ENCODE data around the gene RPL26. TPM values are rescaled to one million over a fixed set of nuclear protein-coding genes. Genes with fewer than 3 reads are reported as not detected.

The RPL26 gene
- total RNA-seq, 4 donors from 2014 or later = 2,192 to 15,169 (median 5,752) TPM

DNA sequence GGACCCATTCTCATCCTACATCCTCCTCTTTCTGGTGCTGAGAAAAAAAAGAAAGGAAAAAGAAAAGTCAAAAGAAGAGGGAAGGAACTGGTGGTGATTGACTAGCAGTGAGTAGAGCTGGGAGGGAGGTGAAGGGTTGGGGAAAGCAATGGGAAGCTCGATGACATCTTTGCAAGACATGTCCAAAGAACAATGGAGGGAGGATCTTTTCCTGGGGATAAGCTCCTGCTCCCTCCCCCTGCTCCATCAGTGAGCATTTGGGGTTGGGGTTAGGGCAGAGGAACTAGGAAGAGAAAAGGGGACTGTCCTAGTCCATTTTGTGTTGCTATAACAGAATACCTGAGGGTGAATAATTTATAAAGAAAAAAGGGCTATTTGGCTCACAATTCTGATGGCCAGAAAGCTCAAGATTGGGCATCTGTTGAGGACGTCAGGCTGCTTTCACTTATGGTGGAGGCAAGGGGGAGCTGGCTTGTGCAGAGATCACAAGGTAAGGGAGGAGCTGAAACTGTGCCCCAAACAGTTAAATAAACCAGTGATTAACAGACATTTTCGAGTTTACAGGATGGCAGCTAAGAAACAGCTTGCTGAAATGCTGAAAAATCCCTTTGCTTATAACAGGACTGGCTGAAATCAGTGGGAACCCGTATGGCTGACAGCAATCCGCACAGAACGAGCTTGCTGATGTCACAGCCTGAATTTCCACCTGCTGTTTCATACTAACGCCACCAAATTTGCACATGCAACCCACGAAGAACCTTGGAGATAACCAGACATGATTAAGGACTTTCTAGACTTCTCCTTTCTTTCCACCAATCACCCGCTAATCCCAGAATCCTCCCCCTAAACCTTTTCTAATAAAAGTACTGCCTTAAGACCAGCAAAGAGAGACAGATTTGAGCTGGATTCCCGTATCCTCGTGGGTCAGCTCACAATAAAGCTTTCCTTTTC is 44.9 kb downstream of the RPL26 start:
- Histone ChIP-seq H3K27ac (no peak overlapping the region), H3K27me3 (no peaks in the 10 kb centered on the region), H3K36me3 (no peaks in the 10 kb centered on the region), H3K4me3 (no peak overlapping the region), H3K9me3 (no peaks in the 10 kb centered on the region), H3K4me1 (no peaks in the 10 kb centered on the region)
- DNase-seq = no peak
- intact Hi-C loops (cut with DNase I; ENCODE audit: low total_unique reads) = no loop called here
- TF ChIP-seq POLR2A (IDR thresholded peaks at IDR 0.05) = no peak
- TF ChIP-seq, protein P1, sequence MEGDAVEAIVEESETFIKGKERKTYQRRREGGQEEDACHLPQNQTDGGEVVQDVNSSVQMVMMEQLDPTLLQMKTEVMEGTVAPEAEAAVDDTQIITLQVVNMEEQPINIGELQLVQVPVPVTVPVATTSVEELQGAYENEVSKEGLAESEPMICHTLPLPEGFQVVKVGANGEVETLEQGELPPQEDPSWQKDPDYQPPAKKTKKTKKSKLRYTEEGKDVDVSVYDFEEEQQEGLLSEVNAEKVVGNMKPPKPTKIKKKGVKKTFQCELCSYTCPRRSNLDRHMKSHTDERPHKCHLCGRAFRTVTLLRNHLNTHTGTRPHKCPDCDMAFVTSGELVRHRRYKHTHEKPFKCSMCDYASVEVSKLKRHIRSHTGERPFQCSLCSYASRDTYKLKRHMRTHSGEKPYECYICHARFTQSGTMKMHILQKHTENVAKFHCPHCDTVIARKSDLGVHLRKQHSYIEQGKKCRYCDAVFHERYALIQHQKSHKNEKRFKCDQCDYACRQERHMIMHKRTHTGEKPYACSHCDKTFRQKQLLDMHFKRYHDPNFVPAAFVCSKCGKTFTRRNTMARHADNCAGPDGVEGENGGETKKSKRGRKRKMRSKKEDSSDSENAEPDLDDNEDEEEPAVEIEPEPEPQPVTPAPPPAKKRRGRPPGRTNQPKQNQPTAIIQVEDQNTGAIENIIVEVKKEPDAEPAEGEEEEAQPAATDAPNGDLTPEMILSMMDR (IDR thresholded peaks at IDR 0.05) = no peak

DNA sequence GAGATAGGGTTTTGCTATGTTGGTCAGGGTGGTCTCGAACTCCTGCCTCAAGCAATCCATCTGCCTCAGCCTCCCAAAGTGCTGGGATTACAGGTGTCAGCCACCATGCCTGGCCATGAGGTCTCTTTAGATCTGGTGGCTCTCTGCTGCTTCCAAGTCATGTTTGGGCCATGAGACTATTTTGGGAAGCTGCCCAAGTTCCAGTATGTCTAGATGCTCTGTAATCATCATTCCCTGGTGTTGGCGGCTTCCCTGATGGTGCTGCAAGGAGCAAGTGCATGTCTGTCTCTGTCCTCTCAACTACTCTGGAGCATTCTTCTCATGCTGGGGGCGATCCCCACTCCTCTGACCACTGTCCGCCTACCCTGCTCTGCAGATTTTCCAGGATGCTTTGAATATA is 49.7 kb downstream of the RPL26 start:
- H3K27me3 ChIP-seq = no peaks in the 10 kb centered on the region
- H3K4me3 ChIP-seq = no peak overlapping the region
- intact Hi-C loops (cut with DNase I; ENCODE audit: low total_unique reads) = no loop called here
- DNase-seq = no peak
- no peaks in the 10 kb centered on the region for H3K36me3 ChIP-seq
- no peaks in the 10 kb centered on the region for H3K4me1 ChIP-seq
- H3K27ac ChIP-seq = no peak overlapping the region
- H3K9me3 ChIP-seq = no peaks in the 10 kb centered on the region
- TF ChIP-seq POLR2A (IDR thresholded peaks at IDR 0.05) = no peak
- TF ChIP-seq, protein P1 (IDR thresholded peaks at IDR 0.05) = no peak

DNA sequence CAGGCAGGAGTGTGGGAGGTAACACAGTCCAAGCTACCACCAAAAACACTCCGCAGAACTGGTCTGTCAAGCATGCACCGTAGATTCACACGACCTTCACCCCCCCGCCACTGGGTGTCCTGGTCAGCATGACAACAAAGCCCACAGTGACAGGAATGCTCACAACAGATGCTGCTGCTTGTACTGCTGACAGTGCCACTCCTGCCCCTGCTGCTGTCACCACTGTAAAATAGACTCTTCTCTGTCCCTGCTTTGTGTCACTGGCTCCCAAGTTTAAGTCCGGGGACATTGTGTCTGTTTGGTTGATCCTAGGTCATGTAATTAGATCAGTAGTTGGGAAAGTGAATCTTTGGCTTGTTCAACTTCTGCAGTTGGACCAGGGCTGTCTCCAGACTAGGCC is 50.3 kb downstream of the RPL26 start:
- H3K4me3 ChIP-seq = no peak overlapping the region
- no peaks in the 10 kb centered on the region for H3K36me3 ChIP-seq
- H3K27me3 ChIP-seq = no peaks in the 10 kb centered on the region
- H3K4me1 ChIP-seq = no peaks in the 10 kb centered on the region
- H3K9me3 ChIP-seq = no peaks in the 10 kb centered on the region
- H3K27ac ChIP-seq = no peak overlapping the region
- DNase-seq = no peak
- no peak for TF ChIP-seq POLR2A (IDR thresholded peaks at IDR 0.05)
- TF ChIP-seq, protein P1 (IDR thresholded peaks at IDR 0.05) = no peak
- intact Hi-C loops (cut with DNase I; ENCODE audit: low total_unique reads) = no loop called here

DNA sequence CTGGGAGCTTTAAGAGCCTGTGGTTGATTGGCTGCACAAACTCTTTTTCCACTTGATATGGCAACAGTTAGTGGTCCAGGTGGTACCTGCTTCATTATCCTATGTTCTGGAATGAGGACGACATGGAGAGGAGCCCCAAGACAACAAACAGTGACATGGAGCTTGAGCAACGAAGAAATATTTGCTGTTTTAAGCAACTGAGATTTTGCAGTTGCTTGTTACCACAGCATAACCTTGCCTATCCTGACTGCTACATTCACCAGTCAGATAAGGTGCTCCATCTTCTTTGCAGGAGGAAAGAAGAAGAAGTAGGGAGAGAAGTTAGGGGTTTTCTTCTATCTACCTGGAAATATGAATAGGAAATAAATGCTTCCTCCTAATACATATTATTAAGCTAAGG is 50.9 kb downstream of the RPL26 start:
- H3K4me1 ChIP-seq = no peaks in the 10 kb centered on the region
- DNase-seq = no peak
- no peak for TF ChIP-seq POLR2A (IDR thresholded peaks at IDR 0.05)
- TF ChIP-seq, protein P1 (IDR thresholded peaks at IDR 0.05) = no peak
- H3K36me3 ChIP-seq = no peaks in the 10 kb centered on the region
- H3K4me3 ChIP-seq = no peak overlapping the region
- H3K27ac ChIP-seq = no peak overlapping the region
- no peaks in the 10 kb centered on the region for H3K27me3 ChIP-seq
- H3K9me3 ChIP-seq = no peaks in the 10 kb centered on the region
- intact Hi-C loops (cut with DNase I; ENCODE audit: low total_unique reads) = no loop called here

Small RNA genes lying within 50 kb of the gene (small RNA-seq; reads per million reads assigned to genes)
- not detected for gene RF00265

Other genes with a start within 250 kb of the RPL26 start
- 100 to 1,000 TPM in 3 of 4 donors, 10 to 100 TPM in 1; 20.0 to 396 (median 163) TPM for gene PER1, start 230.8 kb downstream of the RPL26 start, total RNA-seq
- 100 to 1,000 TPM in 1 of 4 donors, 10 to 100 TPM in 2, 1 to 10 TPM in 1; 6.7 to 150 (median 14.1) TPM for gene VAMP2, start 220.2 kb downstream of the RPL26 start, total RNA-seq
- gene TMEM107, start 206.8 kb downstream of the RPL26 start, total RNA-seq = 10 to 100 TPM in 3 of 4 donors, under 1 TPM in 1; 0.77 to 42.6 (median 25.1) TPM
- 1 to 10 TPM in 3 of 4 donors, under 1 TPM in 1; under 0.01 to 9.0 (median 6.1) TPM for gene BORCS6, start 193.0 kb downstream of the RPL26 start, total RNA-seq
- 10 to 100 TPM in 1 of 4 donors, not detected in 3; 12.8 TPM for gene AURKB, start 172.6 kb downstream of the RPL26 start, total RNA-seq
- gene CTC1, start 135.1 kb downstream of the RPL26 start, total RNA-seq = 10 to 100 TPM in 3 of 4 donors, 1 to 10 TPM in 1; 8.2 to 83.0 (median 20.0) TPM
- 10 to 100 TPM; 13.6 to 54.0 (median 40.0) TPM for gene PFAS, start 133.9 kb downstream of the RPL26 start, total RNA-seq
- gene RANGRF, start 94.5 kb downstream of the RPL26 start, total RNA-seq = 10 to 100 TPM in 2 of 4 donors, 1 to 10 TPM in 2; 5.1 to 39.6 (median 16.4) TPM
- 1 to 10 TPM in 2 of 4 donors, under 1 TPM in 2; 0.29 to 3.4 (median 0.95) TPM for gene SLC25A35, start 87.8 kb downstream of the RPL26 start, total RNA-seq
- gene ARHGEF15, start 73.0 kb downstream of the RPL26 start, total RNA-seq = 10 to 100 TPM in 1 of 4 donors, 1 to 10 TPM in 3; 1.0 to 35.5 (median 4.8) TPM
- not detected for gene ODF4, start 43.4 kb downstream of the RPL26 start, total RNA-seq
- gene RNF222, start 14.6 kb upstream of the RPL26 start, total RNA-seq = not detected
- 100 to 1,000 TPM in 1 of 4 donors, 10 to 100 TPM in 3; 19.5 to 114 (median 63.8) TPM for gene NDEL1, start 52.7 kb upstream of the RPL26 start, total RNA-seq
- gene MYH10, start 247.5 kb upstream of the RPL26 start, total RNA-seq = 100 to 1,000 TPM in 1 of 4 donors, 10 to 100 TPM in 3; 39.1 to 229 (median 65.0) TPM

Data from uterus (tissue), 4 donors.